Raji (cell line): ENCODE data around the gene AS3MT.

Experiments
- POLR2A ChIP-seq: IDR thresholded peaks from 2 replicates; pipeline ENCODE4 v1.6.1; 2011; ENCODE audit warnings: low read depth, low read length, control low read depth; ENCODE audit not compliant: insufficient read depth

Gene AS3MT

GRCh38 chr10:102856758-102857424 lies 12.4 kb upstream of the AS3MT start:
- TF ChIP-seq POLR2A: no peak

- no peak for TF ChIP-seq POLR2A
Measured at GRCh38 chr10:102859911-102860310, 9.4 kb upstream of the AS3MT start.

- TF ChIP-seq POLR2A: no peak
Measured at GRCh38 chr10:102863660-102864059, 5.6 kb upstream of the AS3MT start.

GRCh38 chr10:102865620-102866019 lies 3.6 kb upstream of the AS3MT start:
- no peak for TF ChIP-seq POLR2A

- TF ChIP-seq POLR2A: no peak
Measured at GRCh38 chr10:102868911-102869257, 386 bp upstream of the AS3MT start.

- TF ChIP-seq POLR2A: no peak
Measured at GRCh38 chr10:102870221-102870620, 951 bp downstream of the AS3MT start.

GRCh38 chr10:102872163-102872562 lies 2.9 kb downstream of the AS3MT start:
- TF ChIP-seq POLR2A: no peak

GRCh38 chr10:102876747-102877153 lies 7.5 kb downstream of the AS3MT start:
- no peak for TF ChIP-seq POLR2A

- TF ChIP-seq POLR2A: no peak
Measured at GRCh38 chr10:102878629-102879028, 9.4 kb downstream of the AS3MT start.

GRCh38 chr10:102880256-102880655 lies 11.0 kb downstream of the AS3MT start:
- no peak for TF ChIP-seq POLR2A

GRCh38 chr10:102888048-102888447 lies 18.8 kb downstream of the AS3MT start:
- no peak for TF ChIP-seq POLR2A

GRCh38 chr10:102894466-102895213 lies 25.4 kb downstream of the AS3MT start:
- TF ChIP-seq POLR2A: no peak

- no peak for TF ChIP-seq POLR2A
Measured at GRCh38 chr10:102900006-102900405, 30.7 kb downstream of the AS3MT start.

- no peak for TF ChIP-seq POLR2A
Measured at GRCh38 chr10:102904346-102904745, 35.1 kb downstream of the AS3MT start.

GRCh38 chr10:102906507-102906906 lies 37.2 kb downstream of the AS3MT start:
- TF ChIP-seq POLR2A: no peak

- no peak for TF ChIP-seq POLR2A
Measured at GRCh38 chr10:102914781-102915180, 45.5 kb downstream of the AS3MT start.

- TF ChIP-seq POLR2A: no peak
Measured at GRCh38 chr10:102916173-102916572, 46.9 kb downstream of the AS3MT start.
